Peyer's patch (tissue), 4 donors: ENCODE data around the gene ACADSB.

Source experiments
- POLR2A ChIP-seq, 2 donors: fragments of 450-650 bp; IDR thresholded peaks; one replicate each; pipeline ENCODE4 v1.5.1; 2017; ENCODE audit warnings: antibody characterized with exemption in 2 of 2, mild to moderate bottlenecking in 2 of 2, moderate library complexity in 2 of 2
- TF ChIP-seq, protein P1 (sequence below), 6 experiments: fragments of 450-650 bp in 4 of 6; fragments of 200-600 bp in 2 of 6; sonication (generic) in 1 of 6; IDR thresholded peaks; one replicate each; pipeline ENCODE4 v1.5.1; 2017 to 2019; ENCODE audit warnings: antibody characterized with exemption in 6 of 6, mild to moderate bottlenecking in 3 of 6, moderate library complexity in 1 of 6

DNA sequence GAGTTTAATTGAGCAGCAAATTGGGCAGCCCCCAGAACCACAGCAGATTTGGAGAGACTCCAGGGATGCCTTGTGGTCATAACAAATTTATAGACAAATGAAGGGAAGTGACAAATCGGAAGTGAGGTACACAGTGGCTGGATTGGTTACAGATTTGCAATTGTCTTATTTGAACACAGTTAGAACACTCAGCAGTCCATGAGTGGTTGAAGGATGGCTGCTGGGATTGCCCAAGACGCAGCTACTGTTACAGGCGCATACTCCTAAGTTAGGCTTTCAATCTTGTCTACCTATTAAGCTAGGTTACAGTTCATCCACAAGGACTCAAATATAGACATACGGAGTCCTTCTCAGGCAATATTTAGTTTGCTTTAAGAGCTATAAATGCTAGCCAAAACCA, 7.4 kb downstream of the ACADSB start:
- TF ChIP-seq, protein P1, sequence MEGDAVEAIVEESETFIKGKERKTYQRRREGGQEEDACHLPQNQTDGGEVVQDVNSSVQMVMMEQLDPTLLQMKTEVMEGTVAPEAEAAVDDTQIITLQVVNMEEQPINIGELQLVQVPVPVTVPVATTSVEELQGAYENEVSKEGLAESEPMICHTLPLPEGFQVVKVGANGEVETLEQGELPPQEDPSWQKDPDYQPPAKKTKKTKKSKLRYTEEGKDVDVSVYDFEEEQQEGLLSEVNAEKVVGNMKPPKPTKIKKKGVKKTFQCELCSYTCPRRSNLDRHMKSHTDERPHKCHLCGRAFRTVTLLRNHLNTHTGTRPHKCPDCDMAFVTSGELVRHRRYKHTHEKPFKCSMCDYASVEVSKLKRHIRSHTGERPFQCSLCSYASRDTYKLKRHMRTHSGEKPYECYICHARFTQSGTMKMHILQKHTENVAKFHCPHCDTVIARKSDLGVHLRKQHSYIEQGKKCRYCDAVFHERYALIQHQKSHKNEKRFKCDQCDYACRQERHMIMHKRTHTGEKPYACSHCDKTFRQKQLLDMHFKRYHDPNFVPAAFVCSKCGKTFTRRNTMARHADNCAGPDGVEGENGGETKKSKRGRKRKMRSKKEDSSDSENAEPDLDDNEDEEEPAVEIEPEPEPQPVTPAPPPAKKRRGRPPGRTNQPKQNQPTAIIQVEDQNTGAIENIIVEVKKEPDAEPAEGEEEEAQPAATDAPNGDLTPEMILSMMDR (IDR thresholded peaks at IDR 0.05): no peak
- TF ChIP-seq POLR2A (IDR thresholded peaks at IDR 0.05): no peak
